Ishikawa (cell line): Measurements from ENCODE around the gene EFCAB10.

Experiments
- CEBPB ChIP-seq: IDR thresholded peaks from 2 replicates; pipeline ENCODE4 v1.6.1; 2012
- CREB1 ChIP-seq: IDR thresholded peaks from 2 replicates; pipeline ENCODE4 v1.6.1; 2012; ENCODE audit warnings: low read depth
- EGR1 ChIP-seq: IDR thresholded peaks from 2 replicates; pipeline ENCODE4 v1.6.1; 2012
- EP300 ChIP-seq: IDR thresholded peaks from 2 replicates; pipeline ENCODE4 v1.6.1; 2012; ENCODE audit warnings: borderline replicate concordance
- FOXM1 ChIP-seq: IDR thresholded peaks from 2 replicates; pipeline ENCODE4 v1.6.1; 2012; ENCODE audit warnings: low read depth, borderline replicate concordance
- NFIC ChIP-seq: IDR thresholded peaks from 2 replicates; pipeline ENCODE4 v1.6.1; 2012
- RAD21 ChIP-seq: IDR thresholded peaks from 2 replicates; pipeline ENCODE4 v1.6.1; 2012; ENCODE audit warnings: low read depth
- TAF1 ChIP-seq: IDR thresholded peaks from 2 replicates; pipeline ENCODE4 v1.6.1; 2012; ENCODE audit warnings: low read depth, mild to moderate bottlenecking
- TCF12 ChIP-seq: IDR thresholded peaks from 2 replicates; pipeline ENCODE4 v1.6.1; 2012; ENCODE audit warnings: low read depth
- TEAD4 ChIP-seq: IDR thresholded peaks from 2 replicates; pipeline ENCODE4 v1.6.1; 2012
- YY1 ChIP-seq: IDR thresholded peaks from 2 replicates; pipeline ENCODE4 v1.6.1; 2012; ENCODE audit warnings: low read depth
- ZBTB7A ChIP-seq: IDR thresholded peaks from 2 replicates; pipeline ENCODE4 v1.6.1; 2012; ENCODE audit warnings: low read depth
- TF ChIP-seq, protein P1 (sequence below): IDR thresholded peaks from 2 replicates; pipeline ENCODE4 v1.6.1; 2012
- TF ChIP-seq, protein P2 (sequence below): IDR thresholded peaks from 2 replicates; pipeline ENCODE4 v1.6.1; 2012
- TF ChIP-seq, protein P3 (sequence below): IDR thresholded peaks from 2 replicates; pipeline ENCODE4 v1.6.1; 2012; ENCODE audit warnings: low read depth, mild to moderate bottlenecking

Gene EFCAB10

DNA sequence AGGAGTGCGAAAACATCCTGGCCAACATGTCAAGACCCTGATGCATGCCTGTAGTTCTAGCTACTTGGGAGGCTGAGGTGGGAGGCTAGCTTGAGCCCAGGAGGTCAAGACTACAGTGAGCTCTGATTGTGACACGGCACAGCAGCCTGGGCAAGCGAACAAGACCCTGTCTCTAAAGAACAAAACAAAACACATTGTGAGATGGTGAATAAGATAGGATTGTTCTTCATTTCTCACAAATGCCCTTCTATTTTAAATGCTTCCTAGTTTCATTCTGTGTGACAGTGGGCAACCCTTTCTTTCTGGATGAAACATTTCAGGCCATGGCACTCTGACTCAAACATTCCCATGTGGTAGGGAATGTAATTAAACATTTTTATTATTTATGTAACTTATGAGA lies 13.5 kb downstream of the EFCAB10 start:
- TF ChIP-seq CREB1 (no peak), EP300 (no peak), FOXM1 (no peak), TEAD4 (no peak)
- TF ChIP-seq, protein P1, sequence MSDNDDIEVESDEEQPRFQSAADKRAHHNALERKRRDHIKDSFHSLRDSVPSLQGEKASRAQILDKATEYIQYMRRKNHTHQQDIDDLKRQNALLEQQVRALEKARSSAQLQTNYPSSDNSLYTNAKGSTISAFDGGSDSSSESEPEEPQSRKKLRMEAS: no peak

DNA sequence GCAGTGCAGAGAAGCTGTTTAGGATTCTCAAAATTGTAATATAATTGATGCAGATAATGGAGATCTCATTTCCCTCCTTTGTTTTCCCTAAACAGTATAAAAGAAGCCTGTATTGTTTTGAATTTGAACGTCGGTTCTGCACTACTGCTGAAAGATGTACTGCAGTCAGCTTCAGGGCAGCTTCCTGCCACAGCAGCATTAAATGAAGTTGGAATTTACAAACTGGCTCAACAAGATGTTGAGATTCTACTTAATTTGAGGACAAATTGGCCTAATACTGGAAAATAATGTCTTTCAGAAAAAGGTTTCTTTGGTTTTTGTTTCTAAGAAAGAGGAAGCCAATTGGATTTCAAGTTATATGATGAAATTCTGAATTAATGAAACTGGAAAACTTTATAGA lies 14.3 kb downstream of the EFCAB10 start:
- no peak for TF ChIP-seq TAF1
- no peak for TF ChIP-seq CREB1
- TF ChIP-seq, protein P2, sequence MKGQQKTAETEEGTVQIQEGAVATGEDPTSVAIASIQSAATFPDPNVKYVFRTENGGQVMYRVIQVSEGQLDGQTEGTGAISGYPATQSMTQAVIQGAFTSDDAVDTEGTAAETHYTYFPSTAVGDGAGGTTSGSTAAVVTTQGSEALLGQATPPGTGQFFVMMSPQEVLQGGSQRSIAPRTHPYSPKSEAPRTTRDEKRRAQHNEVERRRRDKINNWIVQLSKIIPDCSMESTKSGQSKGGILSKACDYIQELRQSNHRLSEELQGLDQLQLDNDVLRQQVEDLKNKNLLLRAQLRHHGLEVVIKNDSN: no peak
- no peak for TF ChIP-seq ZBTB7A
- TF ChIP-seq NFIC: no peak
- TF ChIP-seq FOXM1: no peak
- TF ChIP-seq, protein P1: no peak
- no peak for TF ChIP-seq EP300
- TF ChIP-seq EGR1: no peak
- no peak for TF ChIP-seq TCF12
- no peak for TF ChIP-seq TEAD4

DNA sequence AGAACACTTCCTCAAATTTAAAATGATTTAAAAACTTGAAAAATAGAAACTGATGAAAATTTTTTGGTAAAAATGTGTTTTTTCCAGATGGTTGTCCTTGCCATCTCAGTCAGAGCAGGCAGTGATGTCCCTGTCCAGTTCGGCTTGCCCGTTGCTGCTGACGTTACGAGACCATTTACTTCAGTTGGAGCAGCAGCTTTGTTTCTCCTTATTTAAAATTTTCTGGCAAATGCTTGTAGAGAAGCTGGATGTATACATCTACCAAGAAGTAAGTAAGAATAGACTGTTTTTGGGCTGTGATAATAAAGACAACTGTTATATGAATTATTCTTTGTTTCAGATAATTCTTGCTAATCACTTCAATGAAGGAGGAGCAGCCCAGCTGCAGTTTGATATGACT lies 16.1 kb downstream of the EFCAB10 start:
- TF ChIP-seq EP300 (no peak), NFIC (no peak), TCF12 (no peak), ZBTB7A (no peak), FOXM1 (no peak), YY1 (no peak), EGR1 (no peak), CREB1 (no peak), CEBPB (no peak), TEAD4 (no peak), RAD21 (no peak), TAF1 (no peak)
- TF ChIP-seq, protein P2: no peak
- TF ChIP-seq, protein P3, sequence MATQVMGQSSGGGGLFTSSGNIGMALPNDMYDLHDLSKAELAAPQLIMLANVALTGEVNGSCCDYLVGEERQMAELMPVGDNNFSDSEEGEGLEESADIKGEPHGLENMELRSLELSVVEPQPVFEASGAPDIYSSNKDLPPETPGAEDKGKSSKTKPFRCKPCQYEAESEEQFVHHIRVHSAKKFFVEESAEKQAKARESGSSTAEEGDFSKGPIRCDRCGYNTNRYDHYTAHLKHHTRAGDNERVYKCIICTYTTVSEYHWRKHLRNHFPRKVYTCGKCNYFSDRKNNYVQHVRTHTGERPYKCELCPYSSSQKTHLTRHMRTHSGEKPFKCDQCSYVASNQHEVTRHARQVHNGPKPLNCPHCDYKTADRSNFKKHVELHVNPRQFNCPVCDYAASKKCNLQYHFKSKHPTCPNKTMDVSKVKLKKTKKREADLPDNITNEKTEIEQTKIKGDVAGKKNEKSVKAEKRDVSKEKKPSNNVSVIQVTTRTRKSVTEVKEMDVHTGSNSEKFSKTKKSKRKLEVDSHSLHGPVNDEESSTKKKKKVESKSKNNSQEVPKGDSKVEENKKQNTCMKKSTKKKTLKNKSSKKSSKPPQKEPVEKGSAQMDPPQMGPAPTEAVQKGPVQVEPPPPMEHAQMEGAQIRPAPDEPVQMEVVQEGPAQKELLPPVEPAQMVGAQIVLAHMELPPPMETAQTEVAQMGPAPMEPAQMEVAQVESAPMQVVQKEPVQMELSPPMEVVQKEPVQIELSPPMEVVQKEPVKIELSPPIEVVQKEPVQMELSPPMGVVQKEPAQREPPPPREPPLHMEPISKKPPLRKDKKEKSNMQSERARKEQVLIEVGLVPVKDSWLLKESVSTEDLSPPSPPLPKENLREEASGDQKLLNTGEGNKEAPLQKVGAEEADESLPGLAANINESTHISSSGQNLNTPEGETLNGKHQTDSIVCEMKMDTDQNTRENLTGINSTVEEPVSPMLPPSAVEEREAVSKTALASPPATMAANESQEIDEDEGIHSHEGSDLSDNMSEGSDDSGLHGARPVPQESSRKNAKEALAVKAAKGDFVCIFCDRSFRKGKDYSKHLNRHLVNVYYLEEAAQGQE: no peak
- TF ChIP-seq, protein P1: no peak

DNA sequence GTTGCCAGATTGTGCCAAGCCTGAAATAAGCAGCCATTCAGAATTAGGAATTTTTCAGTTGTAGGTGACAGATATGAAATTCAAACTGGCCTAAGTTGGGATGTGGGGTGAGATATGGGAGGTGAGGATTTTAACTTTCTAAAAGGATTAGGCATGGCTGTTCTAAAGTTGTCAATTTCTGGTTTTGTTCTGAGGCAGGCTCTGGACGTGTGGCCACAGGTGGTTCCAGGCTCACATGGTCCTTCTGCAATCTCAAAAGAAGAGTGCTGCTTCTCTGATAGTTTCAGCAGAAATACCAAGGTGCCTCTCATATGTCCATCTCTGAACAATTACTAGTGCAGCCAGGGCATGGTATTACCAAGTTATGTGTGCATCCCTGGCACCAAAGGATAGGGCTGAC lies 21.4 kb downstream of the EFCAB10 start:
- TF ChIP-seq EP300 (no peak), FOXM1 (no peak), CREB1 (no peak), RAD21 (no peak), TAF1 (no peak), YY1 (no peak), TCF12 (no peak), CEBPB (no peak), NFIC (no peak), ZBTB7A (no peak), EGR1 (no peak), TEAD4 (no peak)
- TF ChIP-seq, protein P3: no peak
- TF ChIP-seq, protein P2: no peak
- TF ChIP-seq, protein P1: no peak

DNA sequence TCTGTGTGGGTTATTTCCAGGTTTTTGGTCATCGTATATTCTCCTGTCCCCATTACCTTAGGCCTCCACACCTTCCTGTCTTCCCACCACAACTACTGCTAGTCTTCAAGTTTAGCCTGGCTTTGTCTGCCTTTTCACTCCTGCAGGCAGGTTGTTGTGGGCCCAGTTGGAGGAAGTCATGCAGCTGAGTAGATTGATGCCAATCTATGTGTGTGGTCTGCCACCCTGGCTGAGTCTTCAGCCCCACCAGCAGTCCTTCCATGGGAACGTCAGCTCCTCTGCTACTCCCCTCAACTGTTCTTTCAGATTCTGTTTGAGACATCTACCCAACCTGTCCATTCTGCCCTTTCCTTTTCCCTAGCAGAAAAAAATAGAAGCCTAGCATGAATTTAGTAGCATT lies 43.0 kb downstream of the EFCAB10 start:
- no peak for TF ChIP-seq EP300
- TF ChIP-seq, protein P1: no peak
- TF ChIP-seq CEBPB: no peak
- no peak for TF ChIP-seq FOXM1
- no peak for TF ChIP-seq CREB1
- no peak for TF ChIP-seq NFIC
- no peak for TF ChIP-seq EGR1
- no peak for TF ChIP-seq TAF1
- no peak for TF ChIP-seq RAD21
- no peak for TF ChIP-seq TCF12
- TF ChIP-seq, protein P2: no peak
- TF ChIP-seq YY1: no peak
- TF ChIP-seq, protein P3: no peak
- no peak for TF ChIP-seq TEAD4
- TF ChIP-seq ZBTB7A: no peak
